HG03575 (cell line): ENCODE measurements around the gene TRIOBP.

ENCODE experiments used
- ATAC-seq: cut with Tn5 transposase; IDR thresholded peaks from one replicate; pipeline ENCODE4 v1.9.1; 2021; ENCODE audit not compliant: unreplicated experiment, insufficient number of reproducible peaks, low FRiP score; ENCODE audit errors: extremely low read depth

The TRIOBP gene

GRCh38 chr22:37811867-37812266 is 115.0 kb downstream of the TRIOBP start:
- no peak for ATAC-seq

- no peak for ATAC-seq
Measured at GRCh38 chr22:37812869-37813678, 116.2 kb downstream of the TRIOBP start.

GRCh38 chr22:37815593-37815992 is 118.7 kb downstream of the TRIOBP start:
- ATAC-seq: no peak

- ATAC-seq: no peak
Measured at GRCh38 chr22:37816543-37817180, 119.8 kb downstream of the TRIOBP start.

GRCh38 chr22:37817705-37818408 is 121.0 kb downstream of the TRIOBP start:
- no peak for ATAC-seq

- ATAC-seq: no peak
Measured at GRCh38 chr22:37818409-37819104, 121.7 kb downstream of the TRIOBP start.

GRCh38 chr22:37819105-37819433 is 122.2 kb downstream of the TRIOBP start:
- no peak for ATAC-seq

GRCh38 chr22:37820350-37820749 is 123.5 kb downstream of the TRIOBP start:
- no peak for ATAC-seq

- ATAC-seq: no peak
Measured at GRCh38 chr22:37822079-37822833, 125.4 kb downstream of the TRIOBP start.

GRCh38 chr22:37823134-37823985 is 126.5 kb downstream of the TRIOBP start, which contains the start of gene GALR3:
Gene GALR3 (plus strand): TSS chr22:37823382. CDS start chr22:37823407, 25 bp downstream.
- ATAC-seq: no peak

- ATAC-seq: no peak
Measured at GRCh38 chr22:37824674-37825641, 128.1 kb downstream of the TRIOBP start.
